ENCODE measurements around the gene ZMIZ1.

The ZMIZ1 gene

GRCh38 chr10:79136236-79137005, 67.7 kb downstream of the ZMIZ1 start:
- no peak for DNase-seq (ENCODE audit: low read depth in 3 of 3, low spot score in 1 of 3)

DNA sequence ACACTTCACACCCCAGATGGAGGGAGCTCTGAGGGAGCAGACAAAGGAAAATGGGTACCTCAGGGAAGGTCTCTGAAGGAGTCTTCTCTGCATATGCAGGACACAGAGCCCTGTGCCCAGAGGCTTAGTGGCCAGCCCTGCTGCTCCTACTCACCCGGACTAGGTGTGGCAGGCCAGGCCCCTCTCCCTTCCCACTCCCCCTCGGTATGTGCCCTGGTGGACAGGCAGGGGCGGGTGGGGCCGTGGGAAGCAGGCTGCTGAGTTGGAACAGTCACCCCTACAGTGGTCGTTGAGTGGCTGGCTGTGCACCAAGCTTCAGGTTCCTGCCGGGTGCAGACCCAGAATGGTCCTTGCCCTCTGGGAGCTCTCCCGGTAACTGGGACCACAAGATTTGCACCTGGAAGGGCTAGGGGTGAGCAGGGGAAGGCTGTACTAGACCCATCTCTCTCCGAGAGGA, 68.6 kb downstream of the ZMIZ1 start:
- DNase-seq (ENCODE audit: low read depth in 3 of 3, low spot score in 1 of 3) = no peak

DNA sequence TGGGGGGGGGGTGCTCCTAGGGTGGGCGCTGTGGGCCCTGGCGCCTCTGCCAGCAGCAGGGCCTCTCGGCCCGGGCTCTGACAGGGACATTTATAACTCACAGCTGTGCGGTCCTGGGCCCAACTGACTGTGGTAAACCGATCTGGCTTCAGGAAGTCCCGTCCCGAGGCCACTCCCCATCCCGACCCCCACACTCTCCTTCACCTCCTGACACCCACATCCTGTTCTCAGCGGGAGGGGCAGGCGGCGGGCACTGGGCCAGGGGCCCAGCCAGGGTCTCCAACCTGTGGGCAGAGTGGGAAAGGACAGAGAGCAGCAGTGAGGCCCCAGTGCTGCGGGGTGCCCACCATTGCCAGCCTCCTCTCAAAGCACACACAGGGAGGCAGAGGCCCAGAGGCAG, 69.1 kb downstream of the ZMIZ1 start:
- DNase-seq (ENCODE audit: low read depth in 3 of 3, low spot score in 1 of 3) = peak in 1 of 3 donors; percentile 8

GRCh38 chr10:79138449-79139123, 69.8 kb downstream of the ZMIZ1 start:
- DNase-seq (ENCODE audit: low read depth in 3 of 3, low spot score in 1 of 3) = no peak

DNA sequence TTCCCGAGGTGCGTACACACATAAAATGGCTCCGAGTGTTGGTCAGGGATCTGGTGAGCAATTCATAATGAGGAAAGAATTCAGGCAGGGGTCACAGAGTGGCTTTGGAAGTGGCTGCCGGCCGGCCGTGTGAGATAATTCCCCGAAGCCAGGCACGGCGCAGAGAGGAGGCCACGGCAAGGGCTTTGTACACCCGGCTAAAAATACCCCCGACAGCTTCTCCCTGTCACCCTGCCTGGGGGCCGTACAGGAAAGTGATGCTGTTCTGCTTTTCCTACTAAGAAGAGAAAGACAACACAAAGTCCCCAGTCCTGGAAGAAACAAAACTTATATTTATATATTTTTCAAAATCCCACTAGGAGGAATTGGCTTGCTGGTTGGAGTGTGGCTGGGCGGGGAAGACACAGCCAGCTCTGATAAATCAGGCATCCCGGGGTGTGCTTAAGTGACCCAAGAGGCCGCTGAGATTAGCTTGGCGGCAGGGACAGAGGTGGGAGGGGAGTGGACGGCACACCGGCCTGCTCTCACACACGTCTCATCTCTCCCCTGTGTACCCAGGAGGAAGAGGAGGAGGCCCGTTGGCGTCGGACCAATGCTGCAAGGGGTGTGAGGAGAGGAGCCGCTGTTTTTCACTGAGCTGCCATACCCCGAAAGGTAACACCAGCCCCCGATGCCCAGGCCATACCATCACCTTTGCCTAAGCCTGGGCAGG, 70.5 kb downstream of the ZMIZ1 start:
- DNase-seq (ENCODE audit: low read depth in 3 of 3, low spot score in 1 of 3) = no peak

- DNase-seq (ENCODE audit: low read depth in 3 of 3, low spot score in 1 of 3) = no peak
These were observed 71.5 kb downstream of the ZMIZ1 start for GRCh38 chr10:79140085-79140793.

DNA sequence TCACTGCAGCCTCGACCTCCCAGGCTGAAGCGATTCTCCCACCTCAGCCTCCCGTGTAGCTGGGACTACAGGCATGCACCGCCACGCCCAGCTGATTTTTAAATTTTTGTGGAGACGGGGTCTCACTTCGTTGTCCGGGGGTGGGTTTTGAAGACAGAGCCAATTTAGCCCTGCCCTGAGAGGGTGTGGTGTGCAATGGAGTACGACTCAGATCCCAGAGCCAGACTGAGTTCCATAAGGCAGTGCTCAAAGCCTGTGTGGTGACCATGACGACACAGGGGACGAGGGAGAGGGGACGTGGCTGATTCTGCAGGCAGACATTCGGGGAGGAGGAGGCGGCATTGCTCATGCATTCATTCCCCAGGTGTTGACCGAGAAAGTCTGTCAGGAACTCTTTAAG, 72.1 kb downstream of the ZMIZ1 start:
- DNase-seq (ENCODE audit: low read depth in 3 of 3, low spot score in 1 of 3) = no peak

- no peak for DNase-seq (ENCODE audit: low read depth in 3 of 3, low spot score in 1 of 3)
These were observed 73.3 kb downstream of the ZMIZ1 start for GRCh38 chr10:79142064-79142491.

DNA sequence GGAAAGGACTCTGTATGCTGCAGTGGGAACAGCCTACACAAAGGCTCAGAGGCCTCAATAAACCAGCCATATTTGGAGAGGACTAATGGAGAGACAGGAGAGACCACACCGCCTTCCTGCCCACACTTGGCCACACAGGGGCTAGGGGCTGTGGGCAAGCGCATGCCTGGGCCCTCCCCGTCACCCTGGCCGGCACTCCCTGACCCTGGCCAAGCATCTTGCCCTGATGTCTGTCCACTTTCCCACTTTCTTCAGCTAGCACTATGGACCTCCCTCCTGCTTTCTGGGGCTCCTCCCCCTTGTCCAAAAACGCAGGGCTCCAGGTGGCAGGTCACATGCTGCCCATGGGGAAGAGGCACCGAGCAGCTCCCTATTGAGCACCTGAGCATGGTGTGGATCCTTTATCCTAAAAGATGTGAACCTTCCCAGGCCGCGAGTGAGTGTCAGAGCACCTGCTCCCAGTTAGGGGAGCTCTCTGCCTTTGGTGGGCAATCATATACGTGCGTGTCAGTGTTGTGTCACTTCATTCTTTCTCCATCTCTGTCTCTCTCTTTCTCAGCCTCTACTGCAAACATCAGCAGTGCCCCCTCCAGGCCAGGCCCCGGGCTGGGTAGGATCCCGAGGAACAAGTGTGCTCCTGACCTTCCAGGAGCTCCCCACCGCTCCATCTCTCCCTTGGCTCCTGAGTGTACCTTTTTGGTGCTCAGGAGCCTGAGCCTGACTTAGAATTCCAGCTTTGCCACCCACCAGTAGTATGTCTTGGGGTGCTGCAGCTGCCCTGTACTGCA, 74.0 kb downstream of the ZMIZ1 start:
- no peak for DNase-seq (ENCODE audit: low read depth in 3 of 3, low spot score in 1 of 3)

DNA sequence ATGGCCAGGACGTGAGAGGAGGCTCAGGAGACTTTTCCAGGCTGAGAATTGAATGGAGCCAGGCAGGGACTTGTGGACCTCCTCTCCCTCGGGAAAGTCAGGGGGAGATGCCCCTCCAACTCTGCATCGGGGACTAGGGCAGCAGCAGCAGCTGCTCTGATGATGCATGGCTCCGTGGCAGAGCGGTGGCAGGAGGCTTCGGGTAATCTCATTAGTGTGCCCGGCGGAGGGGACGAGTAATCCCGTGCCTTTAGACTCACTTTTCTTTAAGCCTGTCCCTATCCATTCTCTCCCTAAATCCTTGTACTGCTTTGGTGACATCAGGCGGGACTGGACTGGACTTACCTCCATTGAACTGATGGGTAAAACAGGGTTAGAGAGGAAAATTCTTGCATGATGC, 75.1 kb downstream of the ZMIZ1 start:
- DNase-seq (ENCODE audit: low read depth in 3 of 3, low spot score in 1 of 3) = no peak

GRCh38 chr10:79144351-79145173, 75.8 kb downstream of the ZMIZ1 start:
- no peak for DNase-seq (ENCODE audit: low read depth in 3 of 3, low spot score in 1 of 3)

DNA sequence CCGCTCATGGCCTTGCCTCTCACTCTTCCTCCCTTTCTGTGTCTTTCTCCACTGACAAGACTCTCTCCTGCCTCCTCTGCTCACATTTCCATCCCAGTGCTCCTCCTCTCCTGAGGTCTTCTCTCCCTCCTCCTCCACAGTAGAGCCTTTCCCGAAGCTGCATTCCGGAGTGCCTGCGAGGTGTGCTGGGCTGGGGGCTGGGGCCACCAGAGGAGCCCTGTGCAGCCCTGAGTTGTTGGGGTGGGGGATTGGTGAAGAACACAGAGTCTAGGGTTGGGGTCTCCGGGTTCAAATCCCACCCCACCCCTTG, 76.4 kb downstream of the ZMIZ1 start:
- no peak for DNase-seq (ENCODE audit: low read depth in 3 of 3, low spot score in 1 of 3)

DNA sequence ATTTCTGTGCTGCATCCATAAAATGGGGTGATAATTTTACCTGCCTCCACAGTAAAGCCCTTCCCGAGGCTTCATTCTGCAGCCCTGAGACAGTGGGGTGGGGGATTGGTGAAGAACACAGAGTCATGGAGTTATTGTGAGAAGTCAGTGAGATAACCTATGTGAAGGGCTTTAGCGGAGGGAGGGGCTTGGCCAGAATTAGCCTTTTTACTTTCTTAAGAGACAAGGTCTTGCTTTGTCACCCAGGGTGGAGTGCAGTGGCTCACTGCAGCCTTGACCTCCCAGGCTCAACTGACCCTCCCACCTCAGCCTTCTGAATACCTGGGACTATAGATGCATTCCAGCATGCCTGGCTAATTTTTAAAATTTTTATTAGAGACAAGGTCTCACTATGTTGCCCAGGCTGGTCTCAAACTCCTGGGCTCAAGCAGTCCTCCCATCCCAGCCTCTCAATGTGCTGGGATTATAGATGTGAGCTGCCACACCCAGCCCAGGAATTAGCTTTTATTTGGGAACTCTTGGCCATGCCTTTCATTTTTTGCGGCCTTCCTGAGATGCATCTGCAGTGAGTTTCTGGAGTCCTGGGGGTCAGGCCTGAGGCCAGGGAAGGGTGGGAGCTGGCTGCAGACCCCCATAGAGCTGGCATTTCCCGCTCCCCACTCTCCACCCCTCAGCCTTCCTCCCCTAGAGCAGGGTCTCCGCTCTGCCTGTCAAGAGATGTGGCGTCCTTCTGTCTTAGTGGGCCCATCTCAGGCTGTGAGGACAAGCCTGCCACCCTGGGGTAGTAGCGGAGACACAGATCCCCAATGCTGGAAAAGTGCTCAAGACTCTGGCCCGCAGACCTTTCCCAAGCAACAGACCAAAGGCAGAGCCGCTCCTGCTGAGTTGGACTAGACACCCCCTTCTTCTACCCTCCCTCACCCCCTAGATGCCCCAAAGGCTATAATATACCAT, 77.0 kb downstream of the ZMIZ1 start:
- no peak for DNase-seq (ENCODE audit: low read depth in 3 of 3, low spot score in 1 of 3)

DNA sequence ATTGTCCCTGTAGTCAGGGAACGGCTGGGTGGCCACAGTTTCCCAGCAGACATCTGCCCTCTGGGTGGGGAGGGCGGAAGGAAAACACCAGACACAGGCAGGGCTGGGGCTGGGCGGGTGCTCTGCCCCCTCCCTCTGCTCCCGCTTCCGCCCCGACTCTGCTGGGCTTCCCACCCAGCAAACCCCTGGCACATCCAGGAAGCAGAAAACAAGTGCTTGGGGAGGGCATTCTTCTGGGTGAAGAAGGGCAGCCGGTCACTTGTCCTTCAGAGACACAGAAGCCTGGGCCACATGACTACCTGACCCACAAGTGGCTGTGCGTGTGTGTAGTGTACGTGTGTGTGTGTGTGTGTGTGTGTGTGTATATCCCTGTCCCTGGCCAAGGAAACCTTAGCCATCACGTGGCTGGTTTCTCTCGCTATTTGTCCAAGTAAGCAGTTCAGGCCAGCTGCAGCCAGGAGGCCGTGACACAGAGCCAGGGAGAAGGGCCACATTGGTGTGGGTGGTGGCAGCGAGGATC, 77.9 kb downstream of the ZMIZ1 start:
- no peak for DNase-seq (ENCODE audit: low read depth in 3 of 3, low spot score in 1 of 3)

DNA sequence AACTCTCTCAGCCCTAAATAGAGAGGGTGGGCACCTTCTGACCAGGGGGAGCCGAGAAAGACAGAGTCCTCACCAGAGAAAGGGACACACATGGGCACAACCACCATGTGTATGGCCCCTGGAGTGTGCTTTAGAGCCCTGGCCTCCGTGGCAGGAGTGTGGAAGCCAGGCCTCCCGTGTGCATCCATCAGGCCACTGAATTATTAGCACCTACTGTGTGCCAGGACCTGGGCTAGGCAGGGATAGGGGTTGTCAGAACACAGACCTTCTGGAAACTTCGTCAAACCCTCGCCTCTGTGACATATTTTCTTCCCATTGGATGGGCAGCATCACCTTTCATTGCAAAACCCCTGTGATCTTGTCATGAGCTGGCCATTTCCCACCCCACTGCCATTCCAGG, 78.5 kb downstream of the ZMIZ1 start:
- no peak for DNase-seq (ENCODE audit: low read depth in 3 of 3, low spot score in 1 of 3)

DNA sequence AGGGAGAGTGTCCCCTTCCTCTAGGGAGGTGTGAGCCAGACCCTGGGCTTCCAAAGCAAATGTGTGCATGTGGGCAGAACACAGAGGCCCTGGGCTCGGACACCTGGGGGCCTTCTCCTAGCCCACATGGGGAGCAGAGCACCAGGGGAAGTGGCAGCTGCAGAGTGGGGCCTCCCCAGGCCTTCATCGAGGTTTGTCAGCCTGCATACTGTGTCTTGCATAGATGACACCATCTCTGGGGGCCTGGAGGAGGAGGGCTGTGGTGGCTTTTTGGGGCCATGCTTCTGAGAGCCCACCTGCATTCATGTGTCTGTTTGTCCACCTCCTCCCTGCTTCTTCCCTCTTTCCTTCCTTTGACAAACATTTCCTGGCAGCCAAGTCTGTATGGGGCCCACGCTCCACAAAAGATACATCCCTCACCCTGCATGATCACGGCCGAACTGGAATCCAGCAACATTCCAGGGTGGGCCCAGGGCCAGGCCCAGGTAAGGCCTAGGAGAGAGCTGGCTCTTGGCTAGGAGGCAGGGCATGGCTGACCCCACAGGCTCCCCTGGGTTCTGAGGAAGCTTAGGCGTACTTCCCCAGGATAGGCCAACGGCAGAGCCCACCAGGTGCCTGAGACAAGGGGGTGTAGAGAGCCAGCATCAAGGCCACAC, 79.2 kb downstream of the ZMIZ1 start:
- no peak for DNase-seq (ENCODE audit: low read depth in 3 of 3, low spot score in 1 of 3)

GRCh38 chr10:79148452-79149344, 79.9 kb downstream of the ZMIZ1 start:
- DNase-seq (ENCODE audit: low read depth in 3 of 3, low spot score in 1 of 3) = no peak
